Choroid plexus epithelial cell (primary cell): ENCODE data around the gene LARGE2.

Source experiments
- DNase-seq: peaks from one replicate; pipeline ENCODE4 v3.0.0-alpha.2; 2010; ENCODE audit warnings: low read depth
- H3K4me3 ChIP-seq: 2 replicates; pipeline ENCODE4 v1.5.1; 2011; ENCODE audit warnings: low read depth, mild to moderate bottlenecking, control low read depth, low read length, moderate library complexity
- TF ChIP-seq, protein P1 (sequence below): conservative IDR thresholded peaks from 2 replicates; pipeline ENCODE4 v1.5.1; 2011; ENCODE audit warnings: low read depth, mild to moderate bottlenecking, control low read depth, inconsistent platforms, low read length, moderate library complexity

The LARGE2 gene

GRCh38 chr11:45948356-45948755, 25.9 kb downstream of the LARGE2 start:
- TF ChIP-seq, protein P1, sequence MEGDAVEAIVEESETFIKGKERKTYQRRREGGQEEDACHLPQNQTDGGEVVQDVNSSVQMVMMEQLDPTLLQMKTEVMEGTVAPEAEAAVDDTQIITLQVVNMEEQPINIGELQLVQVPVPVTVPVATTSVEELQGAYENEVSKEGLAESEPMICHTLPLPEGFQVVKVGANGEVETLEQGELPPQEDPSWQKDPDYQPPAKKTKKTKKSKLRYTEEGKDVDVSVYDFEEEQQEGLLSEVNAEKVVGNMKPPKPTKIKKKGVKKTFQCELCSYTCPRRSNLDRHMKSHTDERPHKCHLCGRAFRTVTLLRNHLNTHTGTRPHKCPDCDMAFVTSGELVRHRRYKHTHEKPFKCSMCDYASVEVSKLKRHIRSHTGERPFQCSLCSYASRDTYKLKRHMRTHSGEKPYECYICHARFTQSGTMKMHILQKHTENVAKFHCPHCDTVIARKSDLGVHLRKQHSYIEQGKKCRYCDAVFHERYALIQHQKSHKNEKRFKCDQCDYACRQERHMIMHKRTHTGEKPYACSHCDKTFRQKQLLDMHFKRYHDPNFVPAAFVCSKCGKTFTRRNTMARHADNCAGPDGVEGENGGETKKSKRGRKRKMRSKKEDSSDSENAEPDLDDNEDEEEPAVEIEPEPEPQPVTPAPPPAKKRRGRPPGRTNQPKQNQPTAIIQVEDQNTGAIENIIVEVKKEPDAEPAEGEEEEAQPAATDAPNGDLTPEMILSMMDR = no peak
- DNase-seq = no peak
- H3K4me3 ChIP-seq = no peak overlapping the region

DNA sequence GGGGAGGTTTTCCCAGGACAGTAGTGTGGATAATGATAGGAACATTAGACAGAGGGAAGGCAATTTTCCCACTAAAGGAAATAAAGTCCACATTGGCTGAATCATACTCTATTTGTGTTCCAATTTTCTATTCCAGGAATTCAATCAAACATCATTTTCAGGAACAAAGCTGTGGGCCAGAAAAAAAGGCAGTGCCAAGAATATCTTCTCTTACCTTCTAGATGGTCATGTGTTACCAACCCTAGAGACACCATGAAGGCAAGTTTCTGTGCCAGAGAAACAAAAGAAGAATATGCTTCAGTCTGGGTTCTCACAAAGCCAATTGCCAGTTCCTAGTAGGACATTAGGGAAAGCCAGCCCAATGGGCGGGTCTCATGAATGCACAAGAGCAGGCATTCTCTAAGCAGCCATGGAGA, 27.5 kb downstream of the LARGE2 start:
- TF ChIP-seq, protein P1 = no peak
- H3K4me3 ChIP-seq = no peak overlapping the region
- no peak for DNase-seq

GRCh38 chr11:45959851-45960250, 37.4 kb downstream of the LARGE2 start:
- TF ChIP-seq, protein P1 = no peak
- H3K4me3 ChIP-seq = no peak overlapping the region
- DNase-seq = no peak

DNA sequence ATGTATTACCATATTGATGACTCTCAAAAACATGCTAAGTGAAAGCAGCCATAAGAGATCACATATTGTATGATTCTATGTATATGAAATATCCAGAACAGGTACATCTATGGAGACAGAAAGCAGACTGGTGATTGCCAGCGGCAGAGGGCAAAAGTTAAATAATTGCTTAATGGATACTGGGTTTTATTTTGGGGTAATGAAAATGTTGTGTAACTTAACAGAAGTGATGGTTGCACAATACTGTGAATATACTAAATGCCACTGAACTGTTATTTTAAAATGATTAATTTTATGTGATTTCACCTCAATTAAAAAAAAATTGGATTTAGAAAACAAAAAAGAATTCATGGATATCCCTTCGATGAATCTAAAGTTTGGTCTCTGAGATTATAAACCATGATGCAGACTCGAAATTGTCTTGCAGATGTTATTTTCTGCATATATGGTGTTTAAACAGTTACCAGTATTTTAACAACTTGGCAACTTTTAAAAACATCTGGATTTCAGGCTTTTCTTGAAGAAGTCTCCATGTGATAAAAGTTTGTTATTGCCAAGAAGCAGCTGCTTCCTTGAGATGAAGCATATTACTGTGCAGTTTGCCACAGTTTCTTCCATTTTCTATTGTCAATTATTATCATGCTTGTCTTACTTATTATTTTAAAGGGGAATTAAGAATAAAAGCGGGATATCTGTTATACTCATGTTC, 38.1 kb downstream of the LARGE2 start:
- DNase-seq = no peak
- TF ChIP-seq, protein P1 = no peak
- H3K4me3 ChIP-seq = no peak overlapping the region

- no peak overlapping the region for H3K4me3 ChIP-seq
- DNase-seq = no peak
- TF ChIP-seq, protein P1 = no peak
Observed at GRCh38 chr11:45961751-45962240, 39.3 kb downstream of the LARGE2 start.

DNA sequence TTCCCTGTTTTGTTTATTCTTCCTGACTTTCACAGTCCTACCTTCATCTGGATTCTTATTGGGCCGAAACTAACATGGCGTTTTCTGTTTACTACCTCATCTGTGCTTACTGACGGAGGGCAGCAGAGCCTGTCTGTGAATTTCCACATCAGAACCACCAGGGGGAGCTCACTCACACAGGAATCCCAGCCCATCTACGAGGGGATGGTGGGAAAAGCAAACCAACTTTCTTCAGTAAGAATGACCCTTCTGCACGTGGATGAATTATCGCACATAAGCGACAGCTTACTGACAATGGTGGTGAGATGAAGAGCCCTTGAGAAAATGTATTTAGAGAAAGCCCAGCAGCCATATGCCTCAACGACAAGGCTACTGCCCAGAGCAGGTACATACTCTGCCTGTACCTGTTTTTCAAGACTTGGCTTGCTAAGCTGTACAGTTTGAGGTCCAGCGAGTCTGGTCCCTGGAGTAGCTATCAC, 42.5 kb downstream of the LARGE2 start:
- TF ChIP-seq, protein P1 = peak; percentile 95
- DNase-seq = peak; percentile 91
- H3K4me3 ChIP-seq = no peak overlapping the region

DNA sequence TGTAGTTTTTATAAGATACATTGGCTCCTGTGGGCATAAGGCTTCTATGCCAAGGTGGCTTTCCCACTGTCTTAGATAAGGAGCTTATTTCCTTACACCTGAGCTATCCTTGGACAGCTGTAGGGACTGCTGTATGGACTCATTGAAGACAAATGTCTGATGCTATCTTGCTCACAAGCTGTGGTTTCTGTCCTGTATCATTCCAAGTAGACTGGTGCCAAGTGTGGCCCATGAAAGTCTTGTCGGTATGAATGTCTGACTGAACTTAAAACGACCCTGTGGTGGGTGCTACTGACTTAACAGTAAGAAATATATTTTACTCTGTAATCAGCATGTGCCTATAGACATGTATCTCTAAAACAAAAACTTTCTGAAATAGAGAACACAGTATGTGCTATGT, 45.0 kb downstream of the LARGE2 start:
- TF ChIP-seq, protein P1 = no peak

More for the DNA sequence above, 45.0 kb downstream of the LARGE2 start:
- H3K4me3 ChIP-seq = no peak overlapping the region
- no peak for DNase-seq
